Esophagus muscularis mucosa (tissue), 4 donors: ENCODE measurements around the gene ALG11. TPM values are rescaled to one million over a fixed set of nuclear protein-coding genes. Genes with fewer than 3 reads are reported as not detected.

Experiments used
- DNase-seq: peaks from one replicate; pipeline ENCODE4 v3.0.0-alpha.2; 2017; ENCODE audit errors: extremely low spot score
- H3K27ac ChIP-seq, 4 donors: fragments of 200-600 bp; sonication (generic); replicated peaks in 1 of 4; 1 replicate in 3 of 4; 2 replicates in 1 of 4; pipeline ENCODE4 v1.5.1; 2016 to 2019; ENCODE audit warnings: mild to moderate bottlenecking in 1 of 4
- H3K27me3 ChIP-seq, 4 donors: fragments of 200-600 bp; sonication (generic); one replicate each; pipeline versions ENCODE4 v1.5.1 to v1.6.0; 2016 to 2019
- H3K36me3 ChIP-seq, 4 donors: fragments of 200-600 bp; sonication (generic); one replicate each; pipeline ENCODE4 v1.5.1; 2016 to 2019
- H3K4me1 ChIP-seq, 4 donors: fragments of 200-600 bp; sonication (generic); one replicate each; pipeline ENCODE4 v1.5.1; 2016 to 2019
- H3K4me3 ChIP-seq, 4 donors: fragments of 200-600 bp; sonication (generic); 1 replicate in 2 of 4; 2 replicates in 2 of 4; pipeline ENCODE4 v1.5.1; 2016 to 2019; ENCODE audit warnings: mild to moderate bottlenecking in 4 of 4, moderate library complexity in 1 of 4
- H3K9me3 ChIP-seq, 4 donors: fragments of 200-600 bp; sonication (generic); 1 replicate in 3 of 4; 2 replicates in 1 of 4; pipeline ENCODE4 v1.5.1; 2016 to 2019
- EP300 ChIP-seq: sonication (generic); formaldehyde crosslinking; IDR thresholded peaks from one replicate; pipeline ENCODE4 v1.6.1; 2017; ENCODE audit warnings: antibody characterized with exemption
- POLR2A ChIP-seq: fragments of 450-650 bp; IDR thresholded peaks from one replicate; pipeline ENCODE4 v1.6.1; 2017; ENCODE audit warnings: antibody characterized with exemption, moderate library complexity, mild to moderate bottlenecking, low read depth
- POLR2AphosphoS5 ChIP-seq, 2 donors: sonication (generic); formaldehyde crosslinking; IDR thresholded peaks; one replicate each; pipeline ENCODE4 v1.6.1; 2017; ENCODE audit warnings: antibody characterized with exemption in 2 of 2
- WGBS: methylation state at CpG from one replicate; pipeline ENCODE4 v1.1.5; 2018; 5-methylcytosine and 5-hydroxymethylcytosine counted together
- intact Hi-C: fragments of 100-400 bp; cut with DNase I; formaldehyde crosslinking; loops from one replicate; pipeline ENCODE4 v1.15.1; 2023
- total RNA-seq, 4 donors: library from RNA; depleted of rRNA; stranded (reverse); fragments of >200 nt; gene quantifications; one replicate each; pipeline versions ENCODE4 v1.1.0 to v1.2.1, GENCODE V29; 2016
- TF ChIP-seq, protein P1 (sequence below), 3 experiments: fragments of 200-600 bp in 2 of 3; fragments of 450-650 bp in 1 of 3; sonication (generic) in 2 of 3; IDR thresholded peaks; one replicate each; pipeline ENCODE4 v1.5.1; 2017 to 2019; ENCODE audit warnings: antibody characterized with exemption in 3 of 3, mild to moderate bottlenecking in 2 of 3, moderate library complexity in 1 of 3

Gene ALG11
- total RNA-seq, 4 donors from 2014 or later = 12.4 to 21.7 (median 16.3) TPM

GRCh38 chr13:52022356-52022755, 10.2 kb downstream of the ALG11 start:
- Histone ChIP-seq H3K27ac (no peak overlapping the region), H3K4me1 (peaks cover 0 to 11% (median 0%) of the 10 kb centered on the region in 4 donors), H3K36me3 (peaks cover 17 to 78% (median 55%) of the 10 kb centered on the region in 4 donors), H3K4me3 (no peak overlapping the region), H3K27me3 (no peaks in the 10 kb centered on the region), H3K9me3 (no peaks in the 10 kb centered on the region)
- DNase-seq = no peak
- 96% methylated on average over 2 of the region's 2 CpGs for WGBS
- TF ChIP-seq POLR2A (no peak), POLR2AphosphoS5 (IDR thresholded peaks at IDR 0.05) (no peak), EP300 (no peak)
- TF ChIP-seq, protein P1, sequence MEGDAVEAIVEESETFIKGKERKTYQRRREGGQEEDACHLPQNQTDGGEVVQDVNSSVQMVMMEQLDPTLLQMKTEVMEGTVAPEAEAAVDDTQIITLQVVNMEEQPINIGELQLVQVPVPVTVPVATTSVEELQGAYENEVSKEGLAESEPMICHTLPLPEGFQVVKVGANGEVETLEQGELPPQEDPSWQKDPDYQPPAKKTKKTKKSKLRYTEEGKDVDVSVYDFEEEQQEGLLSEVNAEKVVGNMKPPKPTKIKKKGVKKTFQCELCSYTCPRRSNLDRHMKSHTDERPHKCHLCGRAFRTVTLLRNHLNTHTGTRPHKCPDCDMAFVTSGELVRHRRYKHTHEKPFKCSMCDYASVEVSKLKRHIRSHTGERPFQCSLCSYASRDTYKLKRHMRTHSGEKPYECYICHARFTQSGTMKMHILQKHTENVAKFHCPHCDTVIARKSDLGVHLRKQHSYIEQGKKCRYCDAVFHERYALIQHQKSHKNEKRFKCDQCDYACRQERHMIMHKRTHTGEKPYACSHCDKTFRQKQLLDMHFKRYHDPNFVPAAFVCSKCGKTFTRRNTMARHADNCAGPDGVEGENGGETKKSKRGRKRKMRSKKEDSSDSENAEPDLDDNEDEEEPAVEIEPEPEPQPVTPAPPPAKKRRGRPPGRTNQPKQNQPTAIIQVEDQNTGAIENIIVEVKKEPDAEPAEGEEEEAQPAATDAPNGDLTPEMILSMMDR (IDR thresholded peaks at IDR 0.05) = no peak
- intact Hi-C loops = no loop called here

DNA sequence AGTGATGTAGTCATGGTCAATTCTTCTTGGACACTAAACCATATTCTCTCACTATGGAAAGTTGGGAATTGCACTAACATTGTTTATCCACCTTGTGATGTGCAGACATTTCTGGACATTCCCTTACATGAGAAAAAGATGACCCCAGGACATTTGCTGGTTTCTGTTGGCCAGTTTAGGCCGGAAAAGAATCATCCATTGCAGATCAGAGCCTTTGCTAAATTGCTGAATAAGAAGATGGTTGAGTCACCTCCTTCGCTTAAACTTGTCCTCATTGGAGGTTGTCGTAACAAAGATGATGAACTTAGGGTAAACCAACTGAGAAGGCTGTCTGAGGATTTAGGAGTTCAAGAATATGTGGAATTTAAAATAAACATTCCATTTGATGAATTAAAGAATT, 12.3 kb downstream of the ALG11 start, which contains the start of gene UTP14C:
TSS of gene UTP14C (plus strand) at position 211 of the 400 bp plus-strand sequence. CDS start 4,114 bp downstream, outside the sequence.
- Histone ChIP-seq H3K36me3 (peaks cover 13 to 72% (median 56%) of the 10 kb centered on the region in 4 donors), H3K4me3 (no peak within 1 kb of the TSS), H3K27me3 (no peaks in the 10 kb centered on the region), H3K27ac (no peak within 1 kb of the TSS), H3K4me1 (peaks cover 0 to 14% (median 0%) of the 10 kb centered on the region in 4 donors), H3K9me3 (no peaks in the 10 kb centered on the region)
- intact Hi-C loops = no loop called here
- DNase-seq = no peak
- TF ChIP-seq, protein P1 (IDR thresholded peaks at IDR 0.05) = no peak
- TF ChIP-seq POLR2AphosphoS5 (IDR thresholded peaks at IDR 0.05) (no peak), EP300 (no peak), POLR2A (no peak)
- 91% methylated on average over 3 of the region's 3 CpGs for WGBS

DNA sequence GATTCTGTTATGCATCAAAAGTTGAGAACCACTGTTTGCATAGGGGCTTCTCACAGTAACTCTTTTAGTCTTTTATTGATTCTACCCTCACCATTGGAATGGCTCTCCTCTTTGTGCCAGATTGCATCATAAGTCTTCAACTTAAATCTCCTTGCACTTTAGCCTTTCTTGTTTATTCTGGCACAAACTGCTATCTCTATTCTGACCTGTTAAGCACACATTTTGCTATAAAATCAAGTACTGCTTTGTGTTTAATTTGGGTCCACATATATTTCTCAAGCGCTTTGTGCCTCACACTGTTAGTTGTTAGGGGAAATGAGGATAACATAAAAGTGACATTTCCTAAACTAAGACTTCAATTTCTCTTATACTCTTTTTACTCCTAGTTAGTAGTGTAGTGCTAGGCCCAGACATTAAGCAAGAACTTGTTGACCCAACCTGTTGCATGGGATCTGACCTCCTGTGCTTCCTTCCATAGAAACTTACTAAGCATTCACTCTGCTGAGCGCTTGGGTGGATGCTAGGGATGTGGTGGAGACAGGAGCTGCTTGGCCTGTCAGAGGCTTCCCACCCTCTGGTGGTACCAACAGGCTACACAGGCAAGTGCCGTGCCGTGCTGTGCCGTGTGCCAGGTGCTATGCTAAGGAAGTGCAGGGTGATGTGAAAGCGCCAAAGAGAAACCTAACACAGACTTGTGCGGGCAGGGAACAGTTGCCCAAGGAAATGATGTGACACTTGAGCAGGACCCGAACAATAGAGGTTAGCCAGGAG, 13.5 kb downstream of the ALG11 start:
- intact Hi-C loops = no loop called here
- 98% methylated on average over 7 of the region's 8 CpGs for WGBS

GRCh38 chr13:52026246-52026626, 14.0 kb downstream of the ALG11 start:
- peaks cover 0 to 18% (median 0%) of the 10 kb centered on the region in 4 donors for H3K4me1 ChIP-seq
- 90% methylated on average over 3 of the region's 3 CpGs for WGBS
- no peaks in the 10 kb centered on the region for H3K9me3 ChIP-seq
- DNase-seq = no peak
- H3K27ac ChIP-seq = no peak overlapping the region
- intact Hi-C loops = no loop called here
- peaks cover 0 to 55% (median 43%) of the 10 kb centered on the region in 4 donors for H3K36me3 ChIP-seq
- TF ChIP-seq POLR2A (no peak), EP300 (no peak), POLR2AphosphoS5 (IDR thresholded peaks at IDR 0.05) (no peak)
- TF ChIP-seq, protein P1 (IDR thresholded peaks at IDR 0.05) = no peak
- H3K27me3 ChIP-seq = no peaks in the 10 kb centered on the region
- H3K4me3 ChIP-seq = no peak overlapping the region

More for the DNA sequence above, 13.5 kb downstream of the ALG11 start:
- Histone ChIP-seq H3K27ac (no peak overlapping the region), H3K4me3 (no peak overlapping the region), H3K36me3 (peaks cover 1 to 60% (median 48%) of the 10 kb centered on the region in 4 donors), H3K27me3 (no peaks in the 10 kb centered on the region), H3K4me1 (peaks cover 0 to 18% (median 0%) of the 10 kb centered on the region in 4 donors), H3K9me3 (no peaks in the 10 kb centered on the region)
- no peak for TF ChIP-seq POLR2AphosphoS5 (IDR thresholded peaks at IDR 0.05)
- TF ChIP-seq, protein P1 (IDR thresholded peaks at IDR 0.05) = no peak
- TF ChIP-seq POLR2A = no peak
- TF ChIP-seq EP300 = no peak
- DNase-seq = no peak
